ENCODE measurements around the gene RFX8. TPM values are rescaled to one million over a fixed set of nuclear protein-coding genes. Genes with fewer than 3 reads are reported as not detected.

The RFX8 gene
- polyA plus RNA-seq, 3 donors: not detected

DNA sequence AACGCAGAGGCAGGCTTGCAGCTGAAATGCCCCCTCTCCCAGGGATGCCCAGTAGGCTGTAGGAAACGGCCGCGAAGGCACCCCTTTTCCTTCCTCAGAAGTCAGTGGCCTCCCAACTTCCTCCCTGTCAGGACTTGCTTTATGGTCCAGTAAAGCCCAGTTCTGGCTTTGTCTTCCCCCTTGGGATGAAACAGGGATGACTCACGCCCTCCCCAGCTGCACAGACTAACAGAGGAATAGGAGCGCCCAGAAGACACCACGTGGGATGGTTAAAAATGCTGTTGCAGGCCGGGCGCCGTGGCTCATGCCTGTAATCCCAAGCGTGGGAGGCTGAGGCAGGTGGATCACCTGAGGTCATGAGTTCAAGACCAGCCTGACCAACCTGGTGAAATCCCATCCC, 94.5 kb downstream of the RFX8 start:
- no peak overlapping the region for H3K4me3 Mint-ChIP-seq
- Histone ChIP-seq H3K79me2 (ENCODE audit: insufficient read depth, low read length) (no peaks in the 10 kb centered on the region), H3K9ac (ENCODE audit: insufficient read depth, low read length, poor library complexity, severe bottlenecking) (no peak overlapping the region), H2AFZ (ENCODE audit: insufficient read depth, low read depth, low read length, poor library complexity, severe bottlenecking) (no peak overlapping the region), H3K4me1 (ENCODE audit: control insufficient read depth in 1 of 2, insufficient read depth in 2 of 2, low read length in 2 of 2) (no peaks in the 10 kb centered on the region), H3K9me3 (replicated peaks in 1 of 2; ENCODE audit: control insufficient read depth in 1 of 2, insufficient read depth in 1 of 2, low read length in 2 of 2) (no peaks in the 10 kb centered on the region), H3K4me2 (replicated peaks; ENCODE audit: extremely low read depth, low read length, poor library complexity, severe bottlenecking) (no peak overlapping the region), H3K4me3 (replicated peaks in 1 of 3; ENCODE audit: low read depth in 2 of 3, low read length in 3 of 3) (no peak overlapping the region), H4K20me1 (ENCODE audit: insufficient read depth, low read length) (no peaks in the 10 kb centered on the region), H3K27me3 (ENCODE audit: control insufficient read depth in 2 of 2, insufficient read depth in 2 of 2, low read length in 2 of 2) (peaks cover 12% of the 10 kb centered on the region in 2 donors), H3K36me3 (replicated peaks in 1 of 2; ENCODE audit: control insufficient read depth in 1 of 2, insufficient read depth in 2 of 2, low read length in 2 of 2) (no peaks in the 10 kb centered on the region), H3K27ac (ENCODE audit: low read depth in 1 of 2, low read length in 2 of 2) (no peak overlapping the region)
- peaks cover 0 to under 1% of the 10 kb centered on the region in 2 donors for H3K36me3 Mint-ChIP-seq
- no peak overlapping the region for H3K27ac Mint-ChIP-seq
- DNase-seq: peak in 1 of 3 donors; percentile 57
- 48% methylated on average over 8 of the region's 11 CpGs for WGBS (ENCODE audit: insufficient coverage)
- peaks cover 0 to 2% (median 0%) of the 10 kb centered on the region in 7 donors for H3K9me3 Mint-ChIP-seq
- peaks cover 13% of the 10 kb centered on the region for H3K4me1 Mint-ChIP-seq
- intact Hi-C loops (cut with micrococcal nuclease): no loop called here
- TF ChIP-seq, protein P1, sequence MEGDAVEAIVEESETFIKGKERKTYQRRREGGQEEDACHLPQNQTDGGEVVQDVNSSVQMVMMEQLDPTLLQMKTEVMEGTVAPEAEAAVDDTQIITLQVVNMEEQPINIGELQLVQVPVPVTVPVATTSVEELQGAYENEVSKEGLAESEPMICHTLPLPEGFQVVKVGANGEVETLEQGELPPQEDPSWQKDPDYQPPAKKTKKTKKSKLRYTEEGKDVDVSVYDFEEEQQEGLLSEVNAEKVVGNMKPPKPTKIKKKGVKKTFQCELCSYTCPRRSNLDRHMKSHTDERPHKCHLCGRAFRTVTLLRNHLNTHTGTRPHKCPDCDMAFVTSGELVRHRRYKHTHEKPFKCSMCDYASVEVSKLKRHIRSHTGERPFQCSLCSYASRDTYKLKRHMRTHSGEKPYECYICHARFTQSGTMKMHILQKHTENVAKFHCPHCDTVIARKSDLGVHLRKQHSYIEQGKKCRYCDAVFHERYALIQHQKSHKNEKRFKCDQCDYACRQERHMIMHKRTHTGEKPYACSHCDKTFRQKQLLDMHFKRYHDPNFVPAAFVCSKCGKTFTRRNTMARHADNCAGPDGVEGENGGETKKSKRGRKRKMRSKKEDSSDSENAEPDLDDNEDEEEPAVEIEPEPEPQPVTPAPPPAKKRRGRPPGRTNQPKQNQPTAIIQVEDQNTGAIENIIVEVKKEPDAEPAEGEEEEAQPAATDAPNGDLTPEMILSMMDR (IDR thresholded peaks at IDR 0.05): no peak
- H3K27me3 Mint-ChIP-seq (ENCODE audit: low read depth in 3 of 3): peaks cover 12 to 25% (median 15%) of the 10 kb centered on the region in 3 donors

DNA sequence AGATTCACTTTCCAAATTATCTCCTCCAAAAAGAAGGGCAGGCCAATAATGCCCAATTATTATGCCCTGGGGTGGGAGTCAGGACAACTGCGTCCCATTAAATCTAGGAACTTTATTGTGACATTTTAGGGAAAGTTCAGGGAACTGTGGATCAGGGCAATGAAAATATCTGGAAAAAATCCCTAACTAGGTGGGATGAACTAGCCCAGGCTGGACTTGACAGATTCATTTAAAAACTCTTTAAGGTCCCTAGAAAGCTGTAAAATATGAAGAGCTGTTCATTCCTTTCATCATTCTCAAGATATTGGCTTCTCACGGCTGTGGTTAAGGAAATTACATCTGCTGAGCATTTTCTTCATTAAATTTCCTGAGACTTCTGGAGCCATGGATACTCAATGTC, 95.8 kb downstream of the RFX8 start:
- Histone ChIP-seq H3K79me2 (ENCODE audit: insufficient read depth, low read length) (no peaks in the 10 kb centered on the region), H3K9ac (ENCODE audit: insufficient read depth, low read length, poor library complexity, severe bottlenecking) (no peak overlapping the region), H4K20me1 (ENCODE audit: insufficient read depth, low read length) (no peaks in the 10 kb centered on the region), H3K36me3 (replicated peaks in 1 of 2; ENCODE audit: control insufficient read depth in 1 of 2, insufficient read depth in 2 of 2, low read length in 2 of 2) (no peaks in the 10 kb centered on the region), H3K4me3 (replicated peaks in 1 of 3; ENCODE audit: low read depth in 2 of 3, low read length in 3 of 3) (no peak overlapping the region), H3K4me2 (replicated peaks; ENCODE audit: extremely low read depth, low read length, poor library complexity, severe bottlenecking) (no peak overlapping the region), H2AFZ (ENCODE audit: insufficient read depth, low read depth, low read length, poor library complexity, severe bottlenecking) (no peak overlapping the region), H3K4me1 (ENCODE audit: control insufficient read depth in 1 of 2, insufficient read depth in 2 of 2, low read length in 2 of 2) (no peaks in the 10 kb centered on the region), H3K9me3 (replicated peaks in 1 of 2; ENCODE audit: control insufficient read depth in 1 of 2, insufficient read depth in 1 of 2, low read length in 2 of 2) (no peaks in the 10 kb centered on the region), H3K27ac (ENCODE audit: low read depth in 1 of 2, low read length in 2 of 2) (no peak overlapping the region), H3K27me3 (ENCODE audit: control insufficient read depth in 2 of 2, insufficient read depth in 2 of 2, low read length in 2 of 2) (peaks cover 3% of the 10 kb centered on the region in 2 donors)
- TF ChIP-seq, protein P1 (IDR thresholded peaks at IDR 0.05): no peak
- no peaks in the 10 kb centered on the region for H3K36me3 Mint-ChIP-seq
- H3K27me3 Mint-ChIP-seq (ENCODE audit: low read depth in 3 of 3): peaks cover 4 to 13% (median 4%) of the 10 kb centered on the region in 3 donors
- WGBS (ENCODE audit: insufficient coverage): no CpG with 5 or more reads among the region's 2 CpGs
- peaks cover 17% of the 10 kb centered on the region for H3K4me1 Mint-ChIP-seq
- no peaks in the 10 kb centered on the region for H3K9me3 Mint-ChIP-seq
- no peak overlapping the region for H3K27ac Mint-ChIP-seq
- intact Hi-C loops (cut with micrococcal nuclease): no loop called here
- H3K4me3 Mint-ChIP-seq: no peak overlapping the region
- no peak for DNase-seq
